MM.1S (cell line): ENCODE measurements around the gene MYH7.

Experiments
- DNase-seq: peaks from one replicate; pipeline ENCODE4 v3.0.0-alpha.2; 2015
- H2AFZ ChIP-seq: fragments of 300-600 bp; sonication (generic); 2 replicates; pipeline ENCODE4 v1.6.0; 2016; ENCODE audit warnings: antibody characterized with exemption, low read length
- H3F3A ChIP-seq: fragments of 300-600 bp; sonication (generic); 2 replicates; pipeline ENCODE4 v1.6.1; 2016; ENCODE audit warnings: mild to moderate bottlenecking, antibody characterized with exemption, low read length, moderate library complexity, mixed read lengths; ENCODE audit not compliant: insufficient read depth
- H3K27ac ChIP-seq: fragments of 300-600 bp; sonication (generic); 2 replicates; pipeline ENCODE4 v1.5.1; 2016; ENCODE audit warnings: mild to moderate bottlenecking, low read length
- H3K27me3 ChIP-seq: fragments of 300-600 bp; sonication (generic); replicated peaks from 2 replicates; pipeline ENCODE4 v1.6.0; 2016; ENCODE audit warnings: low read length; ENCODE audit not compliant: insufficient read depth
- H3K36me3 ChIP-seq: fragments of 300-600 bp; sonication (generic); replicated peaks from 2 replicates; pipeline ENCODE4 v1.6.1; 2016; ENCODE audit warnings: mild to moderate bottlenecking, low read length, mixed read lengths; ENCODE audit not compliant: insufficient read depth
- H3K4me1 ChIP-seq: fragments of 300-600 bp; sonication (generic); 2 replicates; pipeline ENCODE4 v1.6.1; 2016; ENCODE audit warnings: low read length, mixed read lengths
- H3K4me2 ChIP-seq: fragments of 300-600 bp; sonication (generic); 2 replicates; pipeline ENCODE4 v1.6.0; 2016; ENCODE audit warnings: low read depth, low read length
- H3K4me3 ChIP-seq: fragments of 300-600 bp; sonication (generic); 2 replicates; pipeline ENCODE4 v1.5.1; 2016; ENCODE audit warnings: low read length, mixed read lengths
- H3K79me2 ChIP-seq: fragments of 300-600 bp; sonication (generic); 2 replicates; pipeline ENCODE4 v1.6.1; 2016; ENCODE audit warnings: mixed run types, low read length, mixed read lengths
- H3K9ac ChIP-seq: fragments of 300-600 bp; sonication (generic); 2 replicates; pipeline ENCODE4 v1.6.1; 2016; ENCODE audit warnings: low read length, mixed read lengths
- H3K9me2 ChIP-seq: fragments of 300-600 bp; sonication (generic); replicated peaks from 2 replicates; pipeline ENCODE4 v1.6.1; 2016; ENCODE audit warnings: mild to moderate bottlenecking, low read length, mixed read lengths; ENCODE audit not compliant: insufficient read depth
- H3K9me3 ChIP-seq: fragments of 300-600 bp; sonication (generic); replicated peaks from 2 replicates; pipeline ENCODE4 v1.6.1; 2016; ENCODE audit warnings: mild to moderate bottlenecking, low read length, mixed read lengths; ENCODE audit not compliant: insufficient read depth
- H4K20me1 ChIP-seq: fragments of 300-600 bp; sonication (generic); 2 replicates; pipeline ENCODE4 v1.6.1; 2016; ENCODE audit warnings: mild to moderate bottlenecking, low read length, moderate library complexity, mixed read lengths; ENCODE audit not compliant: insufficient read depth
- CTCF ChIP-seq: fragments of 300-600 bp; sonication (generic); IDR thresholded peaks from 2 replicates; pipeline ENCODE4 v1.5.1; 2016; ENCODE audit warnings: antibody characterized with exemption, low read length, mixed read lengths
- EZH2 ChIP-seq: fragments of 300-600 bp; sonication (generic); optimal IDR thresholded peaks from 2 replicates; pipeline ENCODE3; 2017; ENCODE audit warnings: low read depth, mild to moderate bottlenecking, antibody characterized with exemption, low read length, mixed read lengths
- EZH2phosphoT487 ChIP-seq: fragments of 300-600 bp; sonication (generic); IDR thresholded peaks from 2 replicates; pipeline ENCODE4 v1.6.1; 2018; ENCODE audit warnings: antibody characterized with exemption, low read length

MYH7 gene

DNA sequence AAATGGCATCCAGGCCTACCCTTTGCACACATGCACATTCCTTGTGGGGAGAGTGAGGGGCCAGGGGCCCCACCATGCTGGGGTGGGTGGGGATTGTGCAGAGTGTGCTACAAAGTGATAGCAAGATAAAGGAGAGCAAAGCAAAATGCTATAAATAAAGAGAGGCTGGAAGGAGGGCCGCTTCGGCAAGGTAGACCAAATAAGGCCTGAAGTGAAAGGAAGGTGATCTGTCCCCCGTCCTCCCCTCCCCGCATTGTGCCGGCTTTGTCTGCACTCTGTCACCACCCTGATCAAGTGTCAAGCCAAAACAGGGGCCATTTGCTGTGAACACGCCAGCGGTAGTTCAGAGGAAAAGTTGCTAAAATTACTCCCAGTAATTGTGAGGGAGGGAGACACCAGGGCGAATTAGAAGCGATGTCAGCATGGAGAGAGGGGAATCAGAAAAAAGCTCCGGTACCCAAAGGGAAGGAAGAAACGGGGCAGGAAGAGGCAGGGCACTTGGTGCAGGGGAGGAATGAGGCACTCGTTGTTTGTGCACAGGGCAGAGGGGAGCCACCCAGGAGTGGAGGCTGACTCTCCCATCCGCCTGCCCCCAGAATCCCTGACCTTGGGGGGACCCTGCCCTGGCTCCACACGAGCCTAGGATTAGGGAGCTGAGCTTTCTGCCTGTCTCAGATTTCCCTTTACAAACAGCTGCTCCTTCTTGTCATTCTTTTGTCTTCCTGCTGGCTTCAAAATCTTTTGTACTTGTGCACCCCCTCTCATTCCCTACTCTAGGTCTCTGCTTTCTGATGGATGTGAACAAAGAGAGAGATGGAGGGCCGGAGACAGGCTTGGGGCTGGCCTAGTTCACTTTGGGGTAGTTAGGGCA is 2.9 kb upstream of the MYH7 start:
- Histone ChIP-seq H3K4me3 (no peak overlapping the region), H3K9me2 (no peaks in the 10 kb centered on the region), H3K4me1 (no peaks in the 10 kb centered on the region), H3K27ac (no peak overlapping the region), H2AFZ (no peak overlapping the region), H3K36me3 (no peaks in the 10 kb centered on the region), H3F3A (no peaks in the 10 kb centered on the region), H3K27me3 (no peaks in the 10 kb centered on the region), H3K4me2 (no peak overlapping the region), H3K9me3 (no peaks in the 10 kb centered on the region), H3K9ac (no peak overlapping the region), H3K79me2 (no peaks in the 10 kb centered on the region), H4K20me1 (no peaks in the 10 kb centered on the region)
- TF ChIP-seq EZH2 (no peak), EZH2phosphoT487 (no peak), CTCF (no peak)
- no peak for DNase-seq

GRCh38 chr14:23437133-23438100 is 2.0 kb upstream of the MYH7 start:
- Histone ChIP-seq H3K27me3 (no peaks in the 10 kb centered on the region), H3K4me1 (no peaks in the 10 kb centered on the region), H3K36me3 (no peaks in the 10 kb centered on the region), H3K27ac (no peak overlapping the region), H3K9me3 (no peaks in the 10 kb centered on the region), H3F3A (no peaks in the 10 kb centered on the region), H4K20me1 (no peaks in the 10 kb centered on the region), H3K9ac (no peak overlapping the region), H3K4me2 (no peak overlapping the region), H3K79me2 (no peaks in the 10 kb centered on the region), H2AFZ (no peak overlapping the region), H3K9me2 (no peaks in the 10 kb centered on the region), H3K4me3 (no peak overlapping the region)
- no peak for DNase-seq
- TF ChIP-seq EZH2phosphoT487 = no peak

- H3F3A ChIP-seq = no peaks in the 10 kb centered on the region
- no peaks in the 10 kb centered on the region for H3K79me2 ChIP-seq
- H3K9me2 ChIP-seq = no peaks in the 10 kb centered on the region
- H3K4me2 ChIP-seq = no peak overlapping the region
- no peak for TF ChIP-seq EZH2phosphoT487
- no peak for TF ChIP-seq EZH2
- no peak for TF ChIP-seq CTCF
- H3K4me3 ChIP-seq = no peak overlapping the region
- no peak overlapping the region for H3K27ac ChIP-seq
- H3K9me3 ChIP-seq = no peaks in the 10 kb centered on the region
- no peaks in the 10 kb centered on the region for H3K4me1 ChIP-seq
- no peak overlapping the region for H3K9ac ChIP-seq
- DNase-seq = no peak
- H4K20me1 ChIP-seq = no peaks in the 10 kb centered on the region
- H2AFZ ChIP-seq = no peak overlapping the region
- H3K36me3 ChIP-seq = no peaks in the 10 kb centered on the region
- H3K27me3 ChIP-seq = no peaks in the 10 kb centered on the region
These were observed 1.1 kb upstream of the MYH7 start for GRCh38 chr14:23436327-23437132.
